Stimulated activated CD8-positive, alpha-beta memory T cell treated with anti-CD3 and anti-CD28 coated beads, Interleukin-7, amount 100 ng/mL, for 1 hour (primary cell): ENCODE results near the gene HMX3.

Source experiments
- DNase-seq, 2 donors: peaks; one replicate each; pipeline ENCODE4 v3.0.0-alpha.2; 2020; ENCODE audit warnings: low read depth in 2 of 2

The HMX3 gene

GRCh38 chr10:123135415-123136141 lies at the start of gene HMX3:
Gene HMX3, plus strand, starts transcription at chr10:123135970. Its CDS starts 81 bp downstream, at chr10:123136051.
- DNase-seq = no peak

- no peak for DNase-seq
Measured at GRCh38 chr10:123086281-123086680, 49.5 kb upstream of the HMX3 start.

GRCh38 chr10:123087348-123087747 lies 48.4 kb upstream of the HMX3 start:
- no peak for DNase-seq

GRCh38 chr10:123087786-123088185 lies 48.0 kb upstream of the HMX3 start:
- no peak for DNase-seq

GRCh38 chr10:123092635-123093414 lies 42.9 kb upstream of the HMX3 start:
- DNase-seq = no peak

- no peak for DNase-seq
Measured at GRCh38 chr10:123093489-123093888, 42.3 kb upstream of the HMX3 start.

GRCh38 chr10:123096452-123096851 lies 39.3 kb upstream of the HMX3 start:
- DNase-seq = no peak

GRCh38 chr10:123097039-123097438 lies 38.7 kb upstream of the HMX3 start:
- DNase-seq = no peak

GRCh38 chr10:123100030-123100762 lies 35.6 kb upstream of the HMX3 start:
- no peak for DNase-seq

- DNase-seq = no peak
Measured at GRCh38 chr10:123101872-123102271, 33.9 kb upstream of the HMX3 start.

- DNase-seq = no peak
Measured at GRCh38 chr10:123102673-123103072, 33.1 kb upstream of the HMX3 start.

- no peak for DNase-seq
Measured at GRCh38 chr10:123103944-123104343, 31.8 kb upstream of the HMX3 start.

- no peak for DNase-seq
Measured at GRCh38 chr10:123109466-123109865, 26.3 kb upstream of the HMX3 start.

GRCh38 chr10:123117644-123118417 lies 17.9 kb upstream of the HMX3 start:
- DNase-seq = no peak

- no peak for DNase-seq
Measured at GRCh38 chr10:123119081-123119480, 16.7 kb upstream of the HMX3 start.

GRCh38 chr10:123126246-123126645 lies 9.5 kb upstream of the HMX3 start:
- DNase-seq = no peak

- no peak for DNase-seq
Measured at GRCh38 chr10:123129618-123130271, 6.0 kb upstream of the HMX3 start.

GRCh38 chr10:123132576-123133477 lies 2.9 kb upstream of the HMX3 start:
- DNase-seq = peak; percentile 69 to 81

- DNase-seq = no peak
Measured at GRCh38 chr10:123133541-123134342, 2.0 kb upstream of the HMX3 start.
